B cell (primary cell): ENCODE measurements around the gene ZNF165. TPM values are rescaled to one million over a fixed set of nuclear protein-coding genes. Genes with fewer than 3 reads are reported as not detected.
"Not testable (repeated sequence)": the region's sequence is repeated elsewhere in the genome, so short reads cannot be mapped to it uniquely, and the experiment has no call there.

ENCODE experiments used
- ATAC-seq: fragments of 200-7000 bp; cut with Tn5 transposase; one replicate; pipeline ENCODE4 v1.10.0; 2021; ENCODE audit warnings: low read depth, mild to moderate bottlenecking, moderate number of reproducible peaks, moderate library complexity
- CTCF ChIA-PET: fragments of 350-600 bp; sonication (Branson Sonifier 250); formaldehyde crosslinking; loops from one replicate; lab custom pipeline; 2021; ENCODE audit warnings: antibody characterized with exemption, inconsistent platforms; lab: Charles Lee
- POLR2A ChIA-PET: fragments of 350-600 bp; sonication (Branson Sonifier 250); formaldehyde crosslinking; loops from one replicate; lab custom pipeline; 2021; ENCODE audit warnings: antibody characterized with exemption; lab: Charles Lee
- DNase-seq: peaks from one replicate; pipeline ENCODE4 v3.0.0; 2013
- H2AFZ ChIP-seq: 2 replicates; pipeline ENCODE4 v1.6.1; 2012; ENCODE audit warnings: mild to moderate bottlenecking, low read depth, low read length; ENCODE audit not compliant: insufficient read depth, poor library complexity, severe bottlenecking
- H3K27ac ChIP-seq, 2 donors: 1 replicate in 1 of 2; 2 replicates in 1 of 2; pipeline ENCODE4 v1.5.1; 2012 to 2013; ENCODE audit warnings: low read length in 2 of 2, mild to moderate bottlenecking in 2 of 2, moderate library complexity in 1 of 2
- H3K27me3 ChIP-seq, 4 experiments: fragments of 200-600 bp in 1 of 4; sonication (generic) in 1 of 4; replicated peaks in 1 of 4; 1 replicate in 2 of 4; 2 replicates in 2 of 4; pipeline versions ENCODE4 v1.6.1 to v1.7.0; 2013 to 2016; ENCODE audit warnings: low read length in 3 of 4, mild to moderate bottlenecking in 2 of 4, mixed read lengths in 1 of 4, moderate library complexity in 1 of 4; ENCODE audit not compliant: insufficient read depth in 4 of 4, control insufficient read depth in 3 of 4; ENCODE audit errors: control extremely low read depth in 1 of 4
- H3K36me3 ChIP-seq, 2 experiments: replicated peaks in 1 of 2; 1 replicate in 1 of 2; 2 replicates in 1 of 2; pipeline versions ENCODE4 v1.6.1 to v1.7.1; 2013; ENCODE audit warnings: low read length in 1 of 2; ENCODE audit not compliant: insufficient read depth in 2 of 2, control insufficient read depth in 1 of 2; ENCODE audit errors: control extremely low read depth in 1 of 2, extremely low read depth in 1 of 2
- H3K4me1 ChIP-seq, 2 donors: fragments of 200-600 bp in 1 of 2; sonication (generic) in 1 of 2; 1 replicate in 1 of 2; 2 replicates in 1 of 2; pipeline versions ENCODE4 v1.5.1 to v1.6.1; 2013 to 2017; ENCODE audit warnings: low read length in 2 of 2; ENCODE audit not compliant: control insufficient read depth in 2 of 2, insufficient read depth in 2 of 2
- H3K4me2 ChIP-seq: replicated peaks from 2 replicates; pipeline ENCODE3; 2012; ENCODE audit warnings: mild to moderate bottlenecking, low read depth, low read length; ENCODE audit not compliant: poor library complexity, severe bottlenecking
- H3K4me3 ChIP-seq, 5 experiments: fragments of 200-600 bp in 1 of 5; sonication (generic) in 1 of 5; 1 replicate in 3 of 5; 2 replicates in 2 of 5; pipeline versions ENCODE4 v1.5.1 to v1.7.0; 2011 to 2016; ENCODE audit warnings: low read length in 4 of 5, mild to moderate bottlenecking in 4 of 5, low read depth in 2 of 5, control low read depth in 1 of 5, moderate library complexity in 1 of 5; ENCODE audit not compliant: insufficient read depth in 1 of 5; ENCODE audit errors: control extremely low read depth in 1 of 5, extremely low read depth in 1 of 5
- H3K79me2 ChIP-seq: fragments of 200-600 bp; sonication (generic); one replicate; pipeline ENCODE4 v1.6.0; 2016; ENCODE audit warnings: low read length; ENCODE audit not compliant: control insufficient read depth, insufficient read depth
- H3K9ac ChIP-seq: fragments of 200-600 bp; sonication (generic); 2 replicates; pipeline ENCODE4 v1.6.1; 2017; ENCODE audit warnings: mild to moderate bottlenecking, low read length, moderate library complexity
- H3K9me3 ChIP-seq, 3 donors: one replicate each; pipeline versions ENCODE4 v1.6.1 to v1.7.1; 2013; ENCODE audit warnings: low read length in 2 of 3; ENCODE audit not compliant: control insufficient read depth in 2 of 3, insufficient read depth in 1 of 3; ENCODE audit errors: control extremely low read depth in 1 of 3
- H4K20me1 ChIP-seq: 2 replicates; pipeline ENCODE4 v1.6.0; 2012; ENCODE audit warnings: mild to moderate bottlenecking, low read length; ENCODE audit not compliant: insufficient read depth, control insufficient read depth, poor library complexity, severe bottlenecking
- H3K27ac Mint-ChIP-seq: one replicate; pipeline ENCODE4 v1.8.0; 2021; ENCODE audit warnings: mixed read lengths
- H3K27me3 Mint-ChIP-seq: one replicate; pipeline ENCODE4 v1.8.0; 2021; ENCODE audit warnings: mixed read lengths
- H3K4me1 Mint-ChIP-seq: one replicate; pipeline ENCODE4 v1.8.0; 2021; ENCODE audit warnings: mixed read lengths
- H3K4me3 Mint-ChIP-seq: one replicate; pipeline ENCODE4 v1.8.0; 2021; ENCODE audit warnings: mixed read lengths
- H3K9me3 Mint-ChIP-seq: one replicate; pipeline ENCODE4 v1.8.0; 2022; ENCODE audit warnings: mixed read lengths; ENCODE audit not compliant: insufficient read depth
- CTCF ChIP-seq: fragments of 200-600 bp; IDR thresholded peaks from one replicate; pipeline ENCODE4 v1.8.0; 2022; ENCODE audit warnings: antibody characterized with exemption, mild to moderate bottlenecking
- EZH2 ChIP-seq: IDR thresholded peaks from 2 replicates; pipeline ENCODE4 v1.6.1; 2012; ENCODE audit warnings: borderline replicate concordance, low read depth, mild to moderate bottlenecking, moderate library complexity, low read length; ENCODE audit not compliant: insufficient read depth, poor library complexity, severe bottlenecking
- WGBS: methylation state at CpG from one replicate; pipeline ENCODE4 v1.1.5; 2013; ENCODE audit warnings: missing lambda C conversion rate; ENCODE audit not compliant: insufficient coverage; 5-methylcytosine and 5-hydroxymethylcytosine counted together
- intact Hi-C: fragments of 100-400 bp; cut with micrococcal nuclease; formaldehyde crosslinking; loops from one replicate; pipeline ENCODE4 v1.10.0; 2022
- polyA plus RNA-seq: library from polyadenylated mRNA; depleted of rRNA; stranded (reverse); fragments of >200 nt; gene quantifications from 2 replicates; pipeline ENCODE4 v1.2.3, GENCODE V29; 2012
- total RNA-seq, 2 donors: library from RNA; stranded (reverse); fragments of 120-200 nt in 1 of 2; gene quantifications; 1 replicate in 1 of 2; 2 replicates in 1 of 2; pipeline versions ENCODE4 v1.2.3 to v1.2.4, GENCODE V29; 2013 to 2022

Gene ZNF165
- total and polyA plus RNA-seq, 2 donors (not counting 1 experiment from before 2014, with no cell fraction given): 3.5 to 4.2 TPM

GRCh38 chr6:28118217-28118616 is 37.8 kb downstream of the ZNF165 start:
- no peaks in the 10 kb centered on the region for H3K27me3 ChIP-seq
- no CpG with 5 or more reads among the region's 1 CpG for WGBS
- no peak overlapping the region for H3K27ac Mint-ChIP-seq
- H3K4me3 ChIP-seq: no peak overlapping the region
- intact Hi-C loops: no loop called here
- H4K20me1 ChIP-seq: no peaks in the 10 kb centered on the region
- no peak overlapping the region for H2AFZ ChIP-seq
- H3K9me3 Mint-ChIP-seq: no peaks in the 10 kb centered on the region
- no peaks in the 10 kb centered on the region for H3K4me1 ChIP-seq
- no peak for DNase-seq
- POLR2A ChIA-PET: interaction anchor here (0.6 kb wide), 1 partner anchor 38 kb away, joined by 4 read pairs; the partner anchor contains the start of gene ZNF165
- H3K4me1 Mint-ChIP-seq: no peaks in the 10 kb centered on the region
- H3K36me3 ChIP-seq: peaks cover 4 to 26% of the 10 kb centered on the region in 2 experiments
- H3K4me2 ChIP-seq: no peak overlapping the region
- H3K9me3 ChIP-seq: no peaks in the 10 kb centered on the region
- H3K4me3 Mint-ChIP-seq: no peak overlapping the region
- no peak for ATAC-seq
- H3K27ac ChIP-seq: no peak overlapping the region
- H3K27me3 Mint-ChIP-seq: no peaks in the 10 kb centered on the region
- TF ChIP-seq EZH2 (no peak), CTCF (no peak)
- H3K79me2 ChIP-seq: peaks cover 6% of the 10 kb centered on the region
- H3K9ac ChIP-seq: no peak overlapping the region
- CTCF ChIA-PET: interaction anchor here (1.0 kb wide), 1 partner anchor 18 kb away, joined by 3 read pairs; no protein-coding TSS in a partner anchor

- H2AFZ ChIP-seq: no peak overlapping the region
- no peaks in the 10 kb centered on the region for H3K9me3 Mint-ChIP-seq
- H3K4me3 Mint-ChIP-seq: no peak overlapping the region
- H3K9ac ChIP-seq: no peak overlapping the region
- peaks cover 12 to 18% of the 10 kb centered on the region in 2 donors for H3K4me1 ChIP-seq
- H3K27me3 Mint-ChIP-seq: no peaks in the 10 kb centered on the region
- H3K27ac ChIP-seq: no peak overlapping the region
- ATAC-seq (no peak), DNase-seq (no peak)
- peaks cover 28% of the 10 kb centered on the region for H3K4me1 Mint-ChIP-seq
- no peaks in the 10 kb centered on the region for H4K20me1 ChIP-seq
- CTCF ChIA-PET: no interaction called here
- intact Hi-C loops: loop anchor here (5.0 kb wide), 2 partner anchors 105 to 145 kb away; partner anchors contain the start of genes ZSCAN26 and ZSCAN9
- no peak overlapping the region for H3K4me2 ChIP-seq
- H3K36me3 ChIP-seq: peaks cover 6 to 19% of the 10 kb centered on the region in 2 experiments
- no peaks in the 10 kb centered on the region for H3K27me3 ChIP-seq
- TF ChIP-seq CTCF (no peak), EZH2 (no peak)
- no CpG with 5 or more reads among the region's 2 CpGs for WGBS
- no peaks in the 10 kb centered on the region for H3K9me3 ChIP-seq
- no peak overlapping the region for H3K27ac Mint-ChIP-seq
- peaks cover 27% of the 10 kb centered on the region for H3K79me2 ChIP-seq
- no peak overlapping the region for H3K4me3 ChIP-seq
- POLR2A ChIA-PET: no interaction called here
Measured at GRCh38 chr6:28121876-28122275, 41.5 kb downstream of the ZNF165 start.

- peaks cover 29% of the 10 kb centered on the region for H3K4me1 Mint-ChIP-seq
- H3K27me3 Mint-ChIP-seq, H3K27ac Mint-ChIP-seq, H3K4me3 Mint-ChIP-seq, H2AFZ ChIP-seq, H3K9me3 ChIP-seq, H3K9me3 Mint-ChIP-seq, DNase-seq, H3K9ac ChIP-seq, H3K27ac ChIP-seq, POLR2A ChIA-PET, H3K27me3 ChIP-seq, H3K4me2 ChIP-seq, H3K4me3 ChIP-seq, ATAC-seq, H4K20me1 ChIP-seq: not testable (repeated sequence)
- CTCF ChIA-PET: interaction anchor here (1.2 to 4.2 kb wide), 2 partner anchors 17 to 18 kb away, joined by 5 to 46 read pairs; partner anchors contain the start of gene ZKSCAN8
- peaks cover 12 to 18% of the 10 kb centered on the region in 2 donors for H3K4me1 ChIP-seq
- peaks cover 6 to 23% of the 10 kb centered on the region in 2 experiments for H3K36me3 ChIP-seq
- H3K79me2 ChIP-seq: peaks cover 28% of the 10 kb centered on the region
- intact Hi-C loops: loop anchor here (5.0 kb wide), 2 partner anchors 105 to 145 kb away; partner anchors contain the start of genes ZSCAN26 and ZSCAN9
- WGBS: 96% methylated on average over 5 of the region's 5 CpGs
Measured at GRCh38 chr6:28122283-28122682, 41.9 kb downstream of the ZNF165 start.
